ENCODE results near the gene BFAR. TPM values are rescaled to one million over a fixed set of nuclear protein-coding genes. Genes with fewer than 3 reads are reported as not detected.

BFAR gene
- polyA plus RNA-seq, 1 experiment: 77.1 TPM

DNA sequence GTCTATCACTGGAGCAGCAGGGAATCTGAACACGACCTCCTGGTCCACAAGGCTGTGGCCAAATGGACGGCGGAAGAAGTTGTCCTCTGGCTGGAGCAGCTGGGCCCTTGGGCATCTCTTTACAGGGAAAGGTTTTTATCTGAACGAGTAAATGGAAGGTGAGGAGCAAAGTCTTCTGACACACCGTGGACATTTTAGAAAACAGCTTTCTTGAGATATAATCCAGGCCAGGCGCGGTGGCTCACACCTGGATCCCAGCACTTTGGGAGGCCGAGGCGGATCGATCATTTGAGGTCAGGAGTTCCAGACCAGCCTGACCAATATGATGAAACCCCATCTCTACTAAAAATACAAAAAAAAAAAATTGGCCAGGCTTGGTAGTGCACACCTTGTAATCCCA, 17.1 kb downstream of the BFAR start:
- Histone ChIP-seq H3K36me3 (ENCODE audit: control insufficient read depth, insufficient read depth, low read length) (peaks cover 16% of the 10 kb centered on the region), H3K27me3 (ENCODE audit: control insufficient read depth, insufficient read depth, low read length) (no peaks in the 10 kb centered on the region), H3K4me3 (ENCODE audit: low read depth, low read length) (no peak overlapping the region)
- ChIA-PET CTCF (interaction anchor here (0.6 to 1.3 kb wide), 2 partner anchors 9 to 488 kb away, joined by 3 to 5 read pairs; no protein-coding TSS in a partner anchor), POLR2A (no interaction called here)
- no peak for DNase-seq (ENCODE audit: low read depth)
- no peak for TF ChIP-seq CTCF (IDR thresholded peaks at IDR 0.05; ENCODE audit: insufficient read depth, low read depth, low read length)

- POLR2A ChIA-PET: no interaction called here
- CTCF ChIA-PET: no interaction called here
- Histone ChIP-seq H3K27me3 (ENCODE audit: control insufficient read depth, insufficient read depth, low read length) (no peaks in the 10 kb centered on the region), H3K4me3 (ENCODE audit: low read depth, low read length) (no peak overlapping the region), H3K36me3 (ENCODE audit: control insufficient read depth, insufficient read depth, low read length) (peaks cover 12% of the 10 kb centered on the region)
- DNase-seq (ENCODE audit: low read depth): no peak
- TF ChIP-seq CTCF (IDR thresholded peaks at IDR 0.05; ENCODE audit: insufficient read depth, low read depth, low read length): no peak
These were observed 17.9 kb downstream of the BFAR start for GRCh38 chr16:14650629-14651028.

DNA sequence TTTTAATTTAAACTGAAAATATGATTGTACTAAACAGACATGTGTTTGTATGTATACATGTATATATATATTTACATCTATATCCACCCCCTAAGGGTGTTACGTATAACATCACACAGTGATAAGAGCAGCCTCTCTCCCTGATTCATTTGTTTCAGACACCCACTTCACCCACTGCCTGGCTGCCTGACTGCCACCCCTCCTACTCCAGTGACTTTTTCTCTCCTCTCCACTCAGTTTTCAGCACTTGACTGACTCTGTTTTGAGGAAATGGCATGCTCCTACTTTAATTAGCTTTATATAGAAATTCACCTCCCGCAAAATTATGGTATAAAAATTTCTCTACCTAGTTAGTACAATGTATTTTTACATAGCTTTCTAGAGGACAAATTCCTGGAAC, 20.0 kb downstream of the BFAR start:
- ChIA-PET POLR2A (no interaction called here), CTCF (no interaction called here)
- DNase-seq (ENCODE audit: low read depth): no peak
- peaks cover 19% of the 10 kb centered on the region for H3K36me3 ChIP-seq (ENCODE audit: control insufficient read depth, insufficient read depth, low read length)
- TF ChIP-seq CTCF (IDR thresholded peaks at IDR 0.05; ENCODE audit: insufficient read depth, low read depth, low read length): no peak
- no peaks in the 10 kb centered on the region for H3K27me3 ChIP-seq (ENCODE audit: control insufficient read depth, insufficient read depth, low read length)
- H3K4me3 ChIP-seq (ENCODE audit: low read depth, low read length): no peak overlapping the region

- no peak for TF ChIP-seq CTCF (IDR thresholded peaks at IDR 0.05; ENCODE audit: insufficient read depth, low read depth, low read length)
- DNase-seq (ENCODE audit: low read depth): no peak
- ChIA-PET POLR2A (interaction anchor here (0.7 kb wide), 1 partner anchor 438 kb away, joined by 3 read pairs; no protein-coding TSS in a partner anchor), CTCF (no interaction called here)
- H3K36me3 ChIP-seq (ENCODE audit: control insufficient read depth, insufficient read depth, low read length): peaks cover 13% of the 10 kb centered on the region
- H3K27me3 ChIP-seq (ENCODE audit: control insufficient read depth, insufficient read depth, low read length): no peaks in the 10 kb centered on the region
- H3K4me3 ChIP-seq (ENCODE audit: low read depth, low read length): no peak overlapping the region
These were observed 25.3 kb downstream of the BFAR start for GRCh38 chr16:14658063-14658462.

GRCh38 chr16:14667347-14668266, 34.9 kb downstream of the BFAR start:
- Histone ChIP-seq H3K27me3 (ENCODE audit: control insufficient read depth, insufficient read depth, low read length) (no peaks in the 10 kb centered on the region), H3K36me3 (ENCODE audit: control insufficient read depth, insufficient read depth, low read length) (peaks cover 14% of the 10 kb centered on the region), H3K4me3 (ENCODE audit: low read depth, low read length) (no peak overlapping the region)
- TF ChIP-seq CTCF (IDR thresholded peaks at IDR 0.05; ENCODE audit: insufficient read depth, low read depth, low read length): no peak
- ChIA-PET POLR2A (no interaction called here), CTCF (interaction anchor here (0.7 kb wide), 1 partner anchor 12 kb away, joined by 3 read pairs; no protein-coding TSS in a partner anchor)
- no peak for DNase-seq (ENCODE audit: low read depth)
